Measurements from ENCODE around the gene TPM4. TPM values are rescaled to one million over a fixed set of nuclear protein-coding genes. Genes with fewer than 3 reads are reported as not detected.

The TPM4 gene
- total and polyA plus RNA-seq, 2 of the 8 experiments (the other 6 are each of a cell fraction or from before 2014, with no cell fraction given) = 160 to 359 TPM

DNA sequence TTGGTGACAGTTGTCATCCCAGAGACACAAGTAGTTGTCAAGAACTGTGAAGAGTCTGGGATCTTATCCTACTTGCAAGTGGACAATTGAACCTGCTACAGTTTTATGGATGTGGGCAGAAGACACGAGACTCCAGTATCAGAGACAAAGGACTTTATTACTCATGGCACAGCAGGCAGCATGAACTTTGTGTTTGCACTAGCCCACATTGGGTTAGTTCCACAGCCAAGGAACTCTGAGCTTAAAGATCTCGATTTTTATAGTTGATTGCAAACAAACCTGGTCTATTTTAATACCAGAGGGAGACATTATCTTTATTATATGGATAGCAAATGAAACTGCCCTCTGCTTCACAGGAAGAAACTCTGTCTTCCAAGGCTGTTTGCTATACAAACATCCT lies 16.0 kb upstream of the TPM4 start:
- H3K4me1 ChIP-seq (replicated peaks in 1 of 4; ENCODE audit: control insufficient read depth in 3 of 4, insufficient read depth in 4 of 4, low read length in 3 of 4) = 0 out of 7 replicates have a peak, but pooled peaks cover 0 to under 1% (median 0%) of the 10 kb centered on the region in 4 experiments
- H3K36me3 ChIP-seq (ENCODE audit: control insufficient read depth in 2 of 4, insufficient read depth in 4 of 4, low read length in 3 of 4) = no peaks in the 10 kb centered on the region
- 61% methylated on average over 2 of the region's 2 CpGs; no CpG with 5 or more reads in 1 of the 2 experiments for WGBS, 2 experiments (ENCODE audit: extremely low coverage in 1 of 2, insufficient coverage in 1 of 2, insufficient read length in 1 of 2, insufficient replicate concordance in 2 of 2, low coverage in 1 of 2, low lambda C conversion rate in 2 of 2, missing lambda C conversion rate in 1 of 2)
- H2BK20ac ChIP-seq (ENCODE audit: low read length) = no peak overlapping the region
- H3K14ac ChIP-seq (ENCODE audit: insufficient read length) = no peak overlapping the region
- H2AFZ ChIP-seq (ENCODE audit: low read length) = no peak overlapping the region
- no peak overlapping the region for H3K18ac ChIP-seq (ENCODE audit: extremely low read depth, low read length)
- POLR2A ChIA-PET (ENCODE audit: partially characterized antibody) = interaction anchor here (0.8 to 2.1 kb wide), 4 partner anchors 16 to 51 kb away, joined by 3 to 11 read pairs (median 3); partner anchors contain the start of genes RAB8A and TPM4
- H2BK12ac ChIP-seq (ENCODE audit: low read depth, low read length) = no peak overlapping the region
- H3K79me2 ChIP-seq (ENCODE audit: control insufficient read depth in 1 of 2, insufficient read depth in 2 of 2, low read length in 2 of 2) = no peaks in the 10 kb centered on the region
- H3K4ac ChIP-seq (replicated peaks; ENCODE audit: insufficient read length, low read depth, low read length) = no peak overlapping the region
- H4K8ac ChIP-seq (ENCODE audit: extremely low read depth, insufficient read depth, low read length) = no peak overlapping the region
- no peak overlapping the region for H2AK5ac ChIP-seq (ENCODE audit: low read depth, low read length)
- no peaks in the 10 kb centered on the region for H3K23me2 ChIP-seq (ENCODE audit: low read depth, low read length)
- H2BK15ac ChIP-seq (ENCODE audit: low read length) = no peak overlapping the region
- H3K56ac ChIP-seq (replicated peaks; ENCODE audit: insufficient read length, low read depth, low read length) = no peak overlapping the region
- no peak overlapping the region for H4K91ac ChIP-seq (replicated peaks; ENCODE audit: insufficient read length, low read length)
- H4K20me1 ChIP-seq (replicated peaks in 1 of 2; ENCODE audit: control insufficient read depth in 1 of 2, insufficient read depth in 2 of 2, low read length in 2 of 2) = no peaks in the 10 kb centered on the region
- FAIRE-seq (no peak), DNase-seq (ENCODE audit: low read depth in 1 of 2, low spot score in 2 of 2) (no peak)
- H3K27me3 ChIP-seq (replicated peaks in 1 of 4; ENCODE audit: control insufficient read depth in 3 of 4, extremely low read depth in 1 of 4, insufficient read depth in 3 of 4, low read length in 3 of 4) = no peaks in the 10 kb centered on the region
- H3K9ac ChIP-seq (replicated peaks in 1 of 4; ENCODE audit: extremely low read depth in 1 of 4, low read depth in 3 of 4, low read length in 3 of 4) = no peak overlapping the region
- H3K79me1 ChIP-seq (ENCODE audit: low read depth, low read length) = no peaks in the 10 kb centered on the region
- no peak overlapping the region for H4K5ac ChIP-seq (ENCODE audit: insufficient read length, low read depth, low read length)
- no peak overlapping the region for H3K4me2 ChIP-seq (ENCODE audit: insufficient read depth in 1 of 2, low read depth in 2 of 2, low read length in 2 of 2)
- no peak overlapping the region for H2BK5ac ChIP-seq (ENCODE audit: low read depth, low read length)
- CTCF ChIA-PET (ENCODE audit: partially characterized antibody) = interaction anchor here (0.8 to 6.5 kb wide), 4 partner anchors 8 to 126 kb away, joined by 3 to 107 read pairs (median 21); partner anchors contain the start of gene TPM4
- H3K4me3 ChIP-seq (ENCODE audit: extremely low read depth in 1 of 4, insufficient read depth in 2 of 4, low read depth in 3 of 4, low read length in 4 of 4) = no peak overlapping the region
- H2BK120ac ChIP-seq (replicated peaks; ENCODE audit: low read depth, low read length) = no peak overlapping the region
- H3K27ac ChIP-seq (ENCODE audit: low read depth, low read length) = no peak overlapping the region
- H3K9me3 ChIP-seq (ENCODE audit: insufficient read depth in 2 of 2, low read depth in 1 of 2, low read length in 1 of 2) = peaks cover 13 to 20% of the 10 kb centered on the region in 2 experiments
- no peak overlapping the region for H3K23ac ChIP-seq (ENCODE audit: insufficient read length)
- no peak for TF ChIP-seq EZH2 (IDR thresholded peaks at IDR 0.05; ENCODE audit: low read depth, low read length, severe bottlenecking)
- TF ChIP-seq, protein P1, sequence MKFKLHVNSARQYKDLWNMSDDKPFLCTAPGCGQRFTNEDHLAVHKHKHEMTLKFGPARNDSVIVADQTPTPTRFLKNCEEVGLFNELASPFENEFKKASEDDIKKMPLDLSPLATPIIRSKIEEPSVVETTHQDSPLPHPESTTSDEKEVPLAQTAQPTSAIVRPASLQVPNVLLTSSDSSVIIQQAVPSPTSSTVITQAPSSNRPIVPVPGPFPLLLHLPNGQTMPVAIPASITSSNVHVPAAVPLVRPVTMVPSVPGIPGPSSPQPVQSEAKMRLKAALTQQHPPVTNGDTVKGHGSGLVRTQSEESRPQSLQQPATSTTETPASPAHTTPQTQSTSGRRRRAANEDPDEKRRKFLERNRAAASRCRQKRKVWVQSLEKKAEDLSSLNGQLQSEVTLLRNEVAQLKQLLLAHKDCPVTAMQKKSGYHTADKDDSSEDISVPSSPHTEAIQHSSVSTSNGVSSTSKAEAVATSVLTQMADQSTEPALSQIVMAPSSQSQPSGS (IDR thresholded peaks at IDR 0.05; ENCODE audit: low read length) = no peak
- no peak for TF ChIP-seq TBP (IDR thresholded peaks at IDR 0.05; ENCODE audit: low read depth, low read length)
- TF ChIP-seq SP1 (IDR thresholded peaks at IDR 0.05; ENCODE audit: low read depth, low read length) = no peak
- TF ChIP-seq POLR2AphosphoS5 (IDR thresholded peaks at IDR 0.05; ENCODE audit: low read depth, low read length) = no peak
- TF ChIP-seq, protein P2, sequence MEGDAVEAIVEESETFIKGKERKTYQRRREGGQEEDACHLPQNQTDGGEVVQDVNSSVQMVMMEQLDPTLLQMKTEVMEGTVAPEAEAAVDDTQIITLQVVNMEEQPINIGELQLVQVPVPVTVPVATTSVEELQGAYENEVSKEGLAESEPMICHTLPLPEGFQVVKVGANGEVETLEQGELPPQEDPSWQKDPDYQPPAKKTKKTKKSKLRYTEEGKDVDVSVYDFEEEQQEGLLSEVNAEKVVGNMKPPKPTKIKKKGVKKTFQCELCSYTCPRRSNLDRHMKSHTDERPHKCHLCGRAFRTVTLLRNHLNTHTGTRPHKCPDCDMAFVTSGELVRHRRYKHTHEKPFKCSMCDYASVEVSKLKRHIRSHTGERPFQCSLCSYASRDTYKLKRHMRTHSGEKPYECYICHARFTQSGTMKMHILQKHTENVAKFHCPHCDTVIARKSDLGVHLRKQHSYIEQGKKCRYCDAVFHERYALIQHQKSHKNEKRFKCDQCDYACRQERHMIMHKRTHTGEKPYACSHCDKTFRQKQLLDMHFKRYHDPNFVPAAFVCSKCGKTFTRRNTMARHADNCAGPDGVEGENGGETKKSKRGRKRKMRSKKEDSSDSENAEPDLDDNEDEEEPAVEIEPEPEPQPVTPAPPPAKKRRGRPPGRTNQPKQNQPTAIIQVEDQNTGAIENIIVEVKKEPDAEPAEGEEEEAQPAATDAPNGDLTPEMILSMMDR (IDR thresholded peaks at IDR 0.05; ENCODE audit: control extremely low read depth in 1 of 3, insufficient read depth in 1 of 3, low read depth in 1 of 3, low read length in 3 of 3) = no peak
- no peak for TF ChIP-seq RFX5 (IDR thresholded peaks at IDR 0.05; ENCODE audit: borderline replicate concordance, low read depth, low read length)
- TF ChIP-seq TCF12 (IDR thresholded peaks at IDR 0.05; ENCODE audit: low read depth, low read length) = no peak
- TF ChIP-seq SIX5 (IDR thresholded peaks at IDR 0.05; ENCODE audit: low read depth, low read length) = no peak
- no peak for TF ChIP-seq KDM5A (IDR thresholded peaks at IDR 0.05; ENCODE audit: low read length)
- no peak for TF ChIP-seq SIRT6 (IDR thresholded peaks at IDR 0.05; ENCODE audit: low read length)
